ENCODE measurements around the gene DUS2.
A peak's percentile ranks its signal among the peaks of the same experiment; 100 is the strongest.
"Not testable (repeated sequence)": the region's sequence is repeated elsewhere in the genome, so short reads cannot be mapped to it uniquely, and the experiment has no call there.

DUS2 gene

GRCh38 chr16:68091380-68092261, 68.5 kb downstream of the DUS2 start:
- Histone ChIP-seq H2AFZ (ENCODE audit: low read depth, low read length) (no peak overlapping the region), H3K4me2 (ENCODE audit: insufficient read depth, low read length) (peak overlapping the region; percentile 19; the same call in 1 of the 2 replicates), H3K9ac (ENCODE audit: low read depth, low read length) (no peak overlapping the region), H3K4me1 (ENCODE audit: insufficient read depth, low read length) (peaks cover 53% of the 10 kb centered on the region), H3K36me3 (ENCODE audit: insufficient read depth, low read length) (no peaks in the 10 kb centered on the region), H4K20me1 (ENCODE audit: insufficient read depth, low read length) (peaks cover 79% of the 10 kb centered on the region), H3K27me3 (ENCODE audit: insufficient read depth, low read length, poor library complexity) (no peaks in the 10 kb centered on the region), H3K27ac (ENCODE audit: low read length) (peak overlapping the region; percentile 35; the same call in 1 of the 2 replicates), H3K9me3 (ENCODE audit: insufficient read depth, low read length, severe bottlenecking) (no peaks in the 10 kb centered on the region), H3K4me3 (ENCODE audit: low read depth in 1 of 2, low read length in 2 of 2) (no peak overlapping the region), H3K79me2 (ENCODE audit: insufficient read depth, low read length) (peaks cover 98% of the 10 kb centered on the region)
- ATAC-seq (ENCODE audit: insufficient read depth, low read depth), result no peak
- TF ChIP-seq CTCF (IDR thresholded peaks at IDR 0.05; ENCODE audit: borderline replicate concordance, extremely low read depth, low read length, poor library complexity, severe bottlenecking) (no peak), EZH2 (IDR thresholded peaks at IDR 0.05; ENCODE audit: borderline replicate concordance, low read depth, low read length, severe bottlenecking) (no peak)
- no peak for DNase-seq

GRCh38 chr16:68092275-68092674, 69.2 kb downstream of the DUS2 start:
- not testable (repeated sequence) for H3K27me3 ChIP-seq (ENCODE audit: insufficient read depth, low read length, poor library complexity); H3K9ac ChIP-seq (ENCODE audit: low read depth, low read length); ATAC-seq (ENCODE audit: insufficient read depth, low read depth); H3K9me3 ChIP-seq (ENCODE audit: insufficient read depth, low read length, severe bottlenecking); DNase-seq; H3K4me3 ChIP-seq (ENCODE audit: low read depth in 1 of 2, low read length in 2 of 2); H3K27ac ChIP-seq (ENCODE audit: low read length); H2AFZ ChIP-seq (ENCODE audit: low read depth, low read length); H3K36me3 ChIP-seq (ENCODE audit: insufficient read depth, low read length); H3K4me2 ChIP-seq (ENCODE audit: insufficient read depth, low read length)
- H3K4me1 ChIP-seq (ENCODE audit: insufficient read depth, low read length), result peaks cover 47% of the 10 kb centered on the region
- peaks cover 81% of the 10 kb centered on the region for H4K20me1 ChIP-seq (ENCODE audit: insufficient read depth, low read length)
- H3K79me2 ChIP-seq (ENCODE audit: insufficient read depth, low read length), result peaks cover 98% of the 10 kb centered on the region

GRCh38 chr16:68093816-68094613, 70.9 kb downstream of the DUS2 start:
- Histone ChIP-seq H3K4me2 (ENCODE audit: insufficient read depth, low read length) (no peak overlapping the region), H3K4me3 (ENCODE audit: low read depth in 1 of 2, low read length in 2 of 2) (no peak overlapping the region), H3K27ac (ENCODE audit: low read length) (no peak overlapping the region), H3K9ac (ENCODE audit: low read depth, low read length) (no peak overlapping the region), H3K9me3 (ENCODE audit: insufficient read depth, low read length, severe bottlenecking) (no peaks in the 10 kb centered on the region), H3K27me3 (ENCODE audit: insufficient read depth, low read length, poor library complexity) (no peaks in the 10 kb centered on the region), H3K79me2 (ENCODE audit: insufficient read depth, low read length) (peaks cover 99% of the 10 kb centered on the region), H4K20me1 (ENCODE audit: insufficient read depth, low read length) (peaks cover 75% of the 10 kb centered on the region), H3K36me3 (ENCODE audit: insufficient read depth, low read length) (no peaks in the 10 kb centered on the region), H2AFZ (ENCODE audit: low read depth, low read length) (no peak overlapping the region), H3K4me1 (ENCODE audit: insufficient read depth, low read length) (peaks cover 32% of the 10 kb centered on the region)
- ATAC-seq (ENCODE audit: insufficient read depth, low read depth) (peak; percentile 64; the same call in 1 of the 3 replicates), DNase-seq (no peak)
- TF ChIP-seq CTCF (IDR thresholded peaks at IDR 0.05; ENCODE audit: borderline replicate concordance, extremely low read depth, low read length, poor library complexity, severe bottlenecking) (peak; percentile 62), EZH2 (IDR thresholded peaks at IDR 0.05; ENCODE audit: borderline replicate concordance, low read depth, low read length, severe bottlenecking) (no peak)

GRCh38 chr16:68094614-68094934, 71.5 kb downstream of the DUS2 start:
- Histone ChIP-seq H3K4me1 (ENCODE audit: insufficient read depth, low read length) (peaks cover 26% of the 10 kb centered on the region), H3K4me3 (ENCODE audit: low read depth in 1 of 2, low read length in 2 of 2) (no peak overlapping the region), H3K4me2 (ENCODE audit: insufficient read depth, low read length) (no peak overlapping the region), H4K20me1 (ENCODE audit: insufficient read depth, low read length) (peaks cover 71% of the 10 kb centered on the region), H2AFZ (ENCODE audit: low read depth, low read length) (no peak overlapping the region), H3K9ac (ENCODE audit: low read depth, low read length) (no peak overlapping the region), H3K9me3 (ENCODE audit: insufficient read depth, low read length, severe bottlenecking) (no peaks in the 10 kb centered on the region), H3K27ac (ENCODE audit: low read length) (no peak overlapping the region), H3K79me2 (ENCODE audit: insufficient read depth, low read length) (peaks cover 99% of the 10 kb centered on the region), H3K27me3 (ENCODE audit: insufficient read depth, low read length, poor library complexity) (no peaks in the 10 kb centered on the region), H3K36me3 (ENCODE audit: insufficient read depth, low read length) (no peaks in the 10 kb centered on the region)
- DNase-seq, result no peak
- no peak for TF ChIP-seq CTCF (IDR thresholded peaks at IDR 0.05; ENCODE audit: borderline replicate concordance, extremely low read depth, low read length, poor library complexity, severe bottlenecking)
- no peak for TF ChIP-seq EZH2 (IDR thresholded peaks at IDR 0.05; ENCODE audit: borderline replicate concordance, low read depth, low read length, severe bottlenecking)
- no peak for ATAC-seq (ENCODE audit: insufficient read depth, low read depth)
